ENCODE measurements around the gene ATCAY. TPM values are rescaled to one million over a fixed set of nuclear protein-coding genes. Genes with fewer than 3 reads are reported as not detected.
"Not testable (repeated sequence)": the region's sequence is repeated elsewhere in the genome, so short reads cannot be mapped to it uniquely, and the experiment has no call there.

The ATCAY gene
- polyA plus RNA-seq, 1 experiment: 0.30 TPM

DNA sequence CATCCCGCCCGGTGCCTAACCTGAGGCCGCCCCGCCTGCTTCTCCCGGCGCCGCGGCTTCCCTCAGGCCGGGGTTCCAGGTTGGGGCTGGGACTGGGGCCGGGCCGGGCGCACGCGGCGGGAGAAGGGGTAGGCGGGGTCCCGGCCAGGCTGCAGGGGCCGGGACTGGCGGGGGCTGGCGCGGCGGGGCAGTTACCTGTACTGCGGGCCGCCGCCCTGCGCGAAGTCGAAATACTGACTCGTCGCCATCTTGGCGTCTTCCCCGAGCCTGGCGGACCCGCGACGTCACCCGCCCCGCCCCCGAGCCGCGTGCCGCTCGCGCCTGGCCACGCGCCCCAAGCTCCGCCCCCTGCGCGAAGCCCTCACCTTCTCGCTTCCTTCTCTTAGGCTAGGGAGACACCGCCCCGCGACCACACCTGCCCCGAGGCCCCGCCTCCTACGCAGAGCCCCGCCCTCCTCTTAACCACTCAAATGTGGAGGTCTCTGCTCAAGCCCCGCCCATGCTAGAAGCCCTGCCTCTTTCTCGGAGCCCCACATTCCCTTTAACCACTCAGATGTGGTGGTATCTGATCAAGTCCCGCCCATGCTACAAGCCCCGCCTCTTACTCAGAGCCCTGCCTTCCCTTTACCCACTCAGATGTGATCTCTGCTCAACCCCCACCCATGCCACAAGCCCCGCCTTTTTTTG is 11.6 kb upstream of the ATCAY start, which contains the start of gene ZFR2:
ZFR2 (minus strand) TSS at position 269 of the 687 bp plus-strand sequence; CDS start at position 248, 21 bp downstream.
- no peak within 1 kb of the TSS for H3K27ac ChIP-seq (ENCODE audit: low read depth, low read length)
- no peak for DNase-seq (ENCODE audit: low read depth, low spot score)
- POLR2A ChIA-PET: no interaction called here
- CTCF ChIA-PET: no interaction called here
- H3K4me3 ChIP-seq (ENCODE audit: low read depth, low read length): no peak within 1 kb of the TSS
- TF ChIP-seq, protein P1, sequence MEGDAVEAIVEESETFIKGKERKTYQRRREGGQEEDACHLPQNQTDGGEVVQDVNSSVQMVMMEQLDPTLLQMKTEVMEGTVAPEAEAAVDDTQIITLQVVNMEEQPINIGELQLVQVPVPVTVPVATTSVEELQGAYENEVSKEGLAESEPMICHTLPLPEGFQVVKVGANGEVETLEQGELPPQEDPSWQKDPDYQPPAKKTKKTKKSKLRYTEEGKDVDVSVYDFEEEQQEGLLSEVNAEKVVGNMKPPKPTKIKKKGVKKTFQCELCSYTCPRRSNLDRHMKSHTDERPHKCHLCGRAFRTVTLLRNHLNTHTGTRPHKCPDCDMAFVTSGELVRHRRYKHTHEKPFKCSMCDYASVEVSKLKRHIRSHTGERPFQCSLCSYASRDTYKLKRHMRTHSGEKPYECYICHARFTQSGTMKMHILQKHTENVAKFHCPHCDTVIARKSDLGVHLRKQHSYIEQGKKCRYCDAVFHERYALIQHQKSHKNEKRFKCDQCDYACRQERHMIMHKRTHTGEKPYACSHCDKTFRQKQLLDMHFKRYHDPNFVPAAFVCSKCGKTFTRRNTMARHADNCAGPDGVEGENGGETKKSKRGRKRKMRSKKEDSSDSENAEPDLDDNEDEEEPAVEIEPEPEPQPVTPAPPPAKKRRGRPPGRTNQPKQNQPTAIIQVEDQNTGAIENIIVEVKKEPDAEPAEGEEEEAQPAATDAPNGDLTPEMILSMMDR (IDR thresholded peaks at IDR 0.05; ENCODE audit: low read depth, low read length): no peak
- peaks cover 34% of the 10 kb centered on the region for H3K27me3 ChIP-seq (ENCODE audit: control insufficient read depth, insufficient read depth, low read length)
- peaks cover 7% of the 10 kb centered on the region for H3K9me3 ChIP-seq (ENCODE audit: control insufficient read depth, insufficient read depth, low read length)

DNA sequence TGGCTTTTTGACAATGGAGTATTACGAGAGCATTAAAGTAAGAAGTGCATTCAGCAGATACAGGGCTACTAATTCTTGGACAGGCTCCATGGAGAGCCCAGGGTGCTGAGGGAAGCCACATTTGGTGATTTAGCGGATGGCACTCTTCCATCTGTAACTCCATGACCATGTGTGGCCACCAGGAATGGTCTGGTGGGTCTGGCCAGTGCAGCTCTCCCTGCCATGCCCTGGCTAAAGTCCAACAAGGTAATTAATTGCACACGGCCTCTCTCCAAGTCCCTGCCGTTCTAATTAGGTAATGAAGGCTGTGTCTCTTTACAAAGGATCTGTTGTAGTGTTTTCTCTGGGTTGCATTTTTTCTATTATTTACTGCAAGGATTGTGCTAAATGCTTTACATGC is 7.3 kb upstream of the ATCAY start:
- no peak for DNase-seq (ENCODE audit: low read depth, low spot score)

DNA sequence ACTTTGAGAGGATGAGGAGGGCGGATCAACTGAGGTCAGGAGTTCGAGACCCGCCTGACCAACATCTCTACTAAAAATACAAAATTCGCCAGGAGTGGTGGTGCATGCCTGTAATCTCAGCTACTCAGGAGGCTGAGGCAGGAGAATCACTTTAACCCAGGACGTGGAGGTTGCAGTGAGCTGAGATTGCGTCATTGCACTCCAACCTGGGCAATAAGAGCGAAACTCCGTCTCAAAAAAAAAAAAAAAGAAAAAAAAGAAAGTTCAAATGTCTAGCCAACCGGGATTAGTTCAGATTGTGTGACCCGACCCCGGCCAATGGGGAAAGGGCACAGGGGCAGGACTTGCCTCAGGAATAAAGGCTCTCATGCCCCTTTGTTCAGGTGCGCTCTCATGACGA is 5.8 kb upstream of the ATCAY start:
- H3K27ac ChIP-seq (ENCODE audit: low read depth, low read length); H3K9me3 ChIP-seq (ENCODE audit: control insufficient read depth, insufficient read depth, low read length); DNase-seq (ENCODE audit: low read depth, low spot score); CTCF ChIA-PET; H3K4me3 ChIP-seq (ENCODE audit: low read depth, low read length); H3K27me3 ChIP-seq (ENCODE audit: control insufficient read depth, insufficient read depth, low read length): not testable (repeated sequence)
- POLR2A ChIA-PET: interaction anchor here (0.6 kb wide), 1 partner anchor 249 kb away, joined by 5 read pairs; no protein-coding TSS in a partner anchor

More for the DNA sequence above, 7.3 kb upstream of the ATCAY start:
- POLR2A ChIA-PET: no interaction called here
- Histone ChIP-seq H3K27ac (ENCODE audit: low read depth, low read length) (no peak overlapping the region), H3K27me3 (ENCODE audit: control insufficient read depth, insufficient read depth, low read length) (peaks cover 9% of the 10 kb centered on the region), H3K4me3 (ENCODE audit: low read depth, low read length) (no peak overlapping the region), H3K9me3 (ENCODE audit: control insufficient read depth, insufficient read depth, low read length) (peaks cover 7% of the 10 kb centered on the region)
- CTCF ChIA-PET: no interaction called here
- TF ChIP-seq, protein P1 (IDR thresholded peaks at IDR 0.05; ENCODE audit: low read depth, low read length): no peak

DNA sequence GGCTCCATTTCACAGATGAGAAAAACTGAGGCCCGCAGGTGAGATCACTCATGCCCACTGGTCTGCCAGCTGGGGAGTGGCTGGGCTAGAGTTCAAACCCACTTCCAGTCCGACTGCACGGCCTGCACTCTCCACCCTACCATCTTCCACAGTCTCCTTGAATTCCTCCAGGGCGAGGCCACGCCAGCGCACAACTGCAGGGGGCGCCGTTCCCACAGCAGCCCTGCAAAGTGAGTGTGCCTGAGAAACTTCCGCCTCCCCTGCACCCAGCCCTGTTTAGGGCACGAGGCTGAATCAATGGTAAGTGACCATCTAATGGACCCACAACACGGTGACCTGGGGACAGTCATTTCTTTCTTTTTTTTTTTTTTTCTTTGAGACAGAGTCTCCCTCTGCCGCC is 829 bp upstream of the ATCAY start:
- Histone ChIP-seq H3K9me3 (ENCODE audit: control insufficient read depth, insufficient read depth, low read length) (no peaks in the 10 kb centered on the region), H3K27ac (ENCODE audit: low read depth, low read length) (no peak overlapping the region), H3K27me3 (ENCODE audit: control insufficient read depth, insufficient read depth, low read length) (peaks cover 27% of the 10 kb centered on the region), H3K4me3 (ENCODE audit: low read depth, low read length) (no peak overlapping the region)
- CTCF ChIA-PET: no interaction called here
- POLR2A ChIA-PET: no interaction called here
- TF ChIP-seq, protein P1 (IDR thresholded peaks at IDR 0.05; ENCODE audit: low read depth, low read length): no peak; the same call in 1 of the 2 replicates
- no peak for DNase-seq (ENCODE audit: low read depth, low spot score)

DNA sequence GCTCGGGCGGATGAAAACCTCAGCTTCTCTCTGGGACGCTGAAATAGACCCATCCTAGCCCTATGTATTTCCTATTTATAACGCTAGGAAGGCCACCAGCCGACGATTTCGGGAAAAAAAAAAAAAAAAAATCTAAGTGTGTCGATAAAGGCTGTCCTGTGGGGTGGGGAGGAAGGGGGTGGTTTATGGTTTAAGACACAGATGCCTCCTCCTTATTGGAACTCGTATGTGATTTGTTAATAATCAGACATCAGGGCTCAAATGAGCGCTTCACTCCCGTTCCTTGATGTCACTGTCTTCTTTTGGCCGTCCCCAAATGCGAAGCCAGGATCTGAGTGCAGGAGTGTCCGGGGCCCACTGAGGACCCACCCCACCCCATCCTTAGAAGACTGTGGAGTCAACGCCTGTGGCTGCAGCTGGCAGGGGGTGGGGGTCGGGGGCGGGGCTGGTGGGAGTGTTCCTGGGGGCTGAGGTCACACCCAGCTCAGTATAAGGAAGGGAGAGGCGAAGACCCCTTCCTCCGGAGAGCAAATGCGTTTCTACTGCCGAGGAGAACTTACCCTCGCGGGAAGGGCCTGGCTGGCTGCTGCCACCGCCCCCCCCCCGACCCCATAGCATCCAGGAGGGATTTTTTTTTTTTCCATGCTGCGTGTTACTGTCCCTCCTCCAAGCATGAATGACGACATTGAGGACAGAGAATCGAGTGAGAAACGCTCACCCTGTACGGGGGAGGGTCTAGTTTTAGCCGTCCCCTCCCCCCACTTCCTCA is 971 bp downstream of the ATCAY start:
- Histone ChIP-seq H3K4me3 (ENCODE audit: low read depth, low read length) (no peak overlapping the region), H3K9me3 (ENCODE audit: control insufficient read depth, insufficient read depth, low read length) (no peaks in the 10 kb centered on the region; the same call in 1 of the 2 replicates), H3K27ac (ENCODE audit: low read depth, low read length) (no peak overlapping the region), H3K27me3 (ENCODE audit: control insufficient read depth, insufficient read depth, low read length) (peaks cover 27% of the 10 kb centered on the region)
- ChIA-PET CTCF (no interaction called here), POLR2A (no interaction called here)
- TF ChIP-seq, protein P1 (IDR thresholded peaks at IDR 0.05; ENCODE audit: low read depth, low read length): no peak
- no peak for DNase-seq (ENCODE audit: low read depth, low spot score)

Measured in AG04450 (cell line).